Globus pallidus (tissue), 1 donor: ENCODE results near the gene MYO1F.
"Not testable (repeated sequence)": the region's sequence is repeated elsewhere in the genome, so short reads cannot be mapped to it uniquely, and the experiment has no call there.

Experiments used
- DNase-seq: peaks from one replicate; pipeline ENCODE4 v3.0.0-alpha.2; 2015; ENCODE audit warnings: low spot score

The MYO1F gene

DNA sequence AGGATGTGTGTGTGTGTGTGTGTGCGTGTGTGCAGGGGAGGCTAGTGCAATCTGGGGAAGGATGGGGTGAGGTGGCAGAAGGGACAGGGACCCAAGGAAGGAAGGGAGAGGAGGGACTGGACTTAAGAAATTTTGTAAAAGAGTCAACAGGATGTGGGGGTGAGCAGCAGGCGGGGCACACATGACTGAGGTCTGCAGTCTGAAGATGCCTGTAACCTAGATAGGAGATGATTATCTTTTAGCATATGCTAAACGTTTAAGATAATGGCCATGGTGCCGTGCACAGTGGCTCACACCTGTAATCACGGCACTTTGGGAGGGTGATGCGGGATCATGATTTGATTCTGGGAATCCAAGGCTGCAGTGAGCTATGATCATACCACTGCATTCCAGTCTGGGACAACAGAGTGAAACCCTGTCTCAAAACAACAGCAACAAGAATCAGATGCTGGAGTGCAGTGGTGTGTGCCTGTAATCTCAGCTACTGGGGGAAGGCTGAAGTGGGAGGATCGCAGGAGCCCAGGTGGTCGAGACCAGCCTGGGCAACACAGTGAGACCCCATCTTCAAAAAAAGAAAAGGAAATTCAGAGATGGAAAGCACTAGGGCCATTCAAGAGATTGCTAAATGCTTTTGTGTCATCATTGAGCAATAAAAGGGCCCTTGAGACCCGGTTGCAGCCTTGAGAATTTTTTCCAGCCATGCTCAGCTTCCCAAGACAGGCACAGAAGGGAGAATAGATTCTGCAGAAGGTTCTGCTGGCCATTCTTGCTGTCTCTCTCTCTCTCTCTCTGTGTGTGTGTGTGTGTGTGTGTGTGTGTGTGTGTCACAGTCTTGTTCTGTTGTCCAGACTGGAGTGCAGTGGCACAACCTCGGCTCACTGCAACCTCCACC lies 59.4 kb downstream of the MYO1F start:
- DNase-seq: no peak

GRCh38 chr19:8515317-8515716 lies 61.9 kb downstream of the MYO1F start:
- DNase-seq: no peak

GRCh38 chr19:8514505-8515009 lies 62.7 kb downstream of the MYO1F start:
- not testable (repeated sequence) for DNase-seq

- peak; percentile 91 for DNase-seq
Measured at GRCh38 chr19:8513687-8514504, 63.3 kb downstream of the MYO1F start, which contains the start of gene ZNF414. Gene ZNF414 (minus strand): TSS chr19:8514167. CDS start chr19:8514046, 121 bp downstream.

- DNase-seq: no peak
Measured at GRCh38 chr19:8513036-8513686, 64.1 kb downstream of the MYO1F start.

DNA sequence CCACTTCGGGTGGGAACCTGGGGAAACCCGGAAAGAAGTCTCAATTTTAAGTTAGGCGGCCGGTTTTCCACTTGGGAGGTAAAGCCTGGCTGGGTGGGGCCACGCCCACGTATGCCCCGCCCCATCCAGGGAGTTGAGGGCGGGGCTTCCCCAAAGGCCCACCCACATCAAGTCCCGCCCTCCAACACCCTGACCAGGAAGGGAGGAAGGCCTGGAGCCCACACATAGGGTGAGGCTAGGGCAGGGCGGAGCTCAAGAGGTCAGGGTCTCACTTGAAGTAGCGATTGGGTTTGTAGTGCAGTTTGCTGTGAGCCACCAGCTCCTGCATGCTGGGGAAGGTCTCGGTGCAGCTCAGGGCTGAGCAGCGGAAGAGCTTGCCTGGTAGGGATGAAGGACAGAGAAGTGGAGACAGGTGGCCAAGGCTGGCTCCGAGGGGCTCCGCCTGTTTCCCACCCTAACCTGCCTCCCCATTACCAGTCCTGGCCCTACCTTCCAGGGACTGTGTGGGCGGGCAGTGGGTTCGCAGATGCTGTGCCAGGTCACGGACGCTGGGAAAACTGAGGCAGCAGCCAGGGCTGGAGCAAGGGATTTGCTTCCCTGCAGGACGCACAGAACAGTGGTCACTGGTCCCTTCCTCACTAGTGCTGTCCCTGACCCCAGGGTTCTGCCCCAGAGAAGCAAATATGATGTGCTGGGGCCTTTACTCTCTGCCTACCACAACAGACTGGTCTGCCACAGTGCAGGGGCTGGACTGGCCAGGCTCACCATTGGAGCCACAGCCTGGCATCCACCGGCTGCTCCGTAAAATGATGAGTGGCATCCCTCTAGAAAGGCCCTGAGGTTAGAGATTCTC lies 64.9 kb downstream of the MYO1F start:
- DNase-seq: no peak

GRCh38 chr19:8511573-8512101 lies 65.6 kb downstream of the MYO1F start:
- DNase-seq: no peak

GRCh38 chr19:8510589-8511115 lies 66.6 kb downstream of the MYO1F start:
- no peak for DNase-seq

DNA sequence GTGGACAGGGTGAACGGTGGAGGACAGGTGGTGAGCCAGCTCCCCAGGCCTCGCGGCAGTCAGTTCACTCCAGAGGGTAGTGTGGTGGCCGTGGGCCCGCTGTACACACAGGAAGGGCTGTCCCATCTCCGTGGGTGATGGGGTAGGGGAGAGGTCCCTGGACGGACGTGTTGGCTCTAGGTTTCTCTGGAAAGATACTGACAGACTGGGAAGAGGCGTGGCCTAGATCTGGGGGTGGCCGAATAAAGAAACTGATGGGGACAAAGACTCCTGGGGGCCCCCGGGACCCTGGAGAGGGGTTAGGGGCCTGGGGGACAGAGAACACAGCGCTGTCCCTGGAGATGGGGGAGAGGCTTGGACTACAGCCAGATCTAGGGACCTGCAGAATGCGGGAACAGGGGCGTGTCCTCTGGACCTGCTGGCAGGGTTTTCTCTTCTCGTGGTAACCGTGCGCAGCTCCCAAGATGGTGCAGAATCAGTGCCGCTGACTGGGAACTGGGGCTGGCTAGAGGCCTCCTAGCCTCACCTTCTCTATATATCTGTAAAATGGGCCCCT lies 70.8 kb downstream of the MYO1F start:
- DNase-seq: no peak

- peak; percentile 76 for DNase-seq
Measured at GRCh38 chr19:8505680-8506401, 71.4 kb downstream of the MYO1F start.

DNA sequence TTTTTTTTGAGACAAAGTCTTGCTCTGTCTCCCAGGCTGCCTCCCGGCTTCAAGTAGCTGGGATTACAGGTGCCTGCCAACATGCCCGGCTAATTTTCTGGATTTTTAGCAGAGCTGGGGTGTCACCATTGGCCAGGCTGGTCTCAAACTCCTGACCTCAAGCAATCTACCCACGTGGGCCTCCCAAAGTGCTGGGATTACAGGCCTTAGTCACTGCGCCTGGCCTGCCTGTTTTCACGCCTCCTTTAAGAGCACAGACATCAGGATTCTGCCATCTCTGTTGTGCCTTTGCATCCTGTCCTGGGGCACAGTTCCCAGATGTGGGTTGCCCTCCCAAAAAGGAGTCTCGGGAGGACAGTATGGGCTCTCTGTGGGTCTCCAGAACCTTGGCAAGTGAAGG lies 72.3 kb downstream of the MYO1F start:
- no peak for DNase-seq

GRCh38 chr19:8504171-8504570 lies 73.1 kb downstream of the MYO1F start:
- DNase-seq: no peak

GRCh38 chr19:8503510-8503909 lies 73.7 kb downstream of the MYO1F start:
- no peak for DNase-seq

GRCh38 chr19:8501981-8502380 lies 75.3 kb downstream of the MYO1F start:
- DNase-seq: no peak

DNA sequence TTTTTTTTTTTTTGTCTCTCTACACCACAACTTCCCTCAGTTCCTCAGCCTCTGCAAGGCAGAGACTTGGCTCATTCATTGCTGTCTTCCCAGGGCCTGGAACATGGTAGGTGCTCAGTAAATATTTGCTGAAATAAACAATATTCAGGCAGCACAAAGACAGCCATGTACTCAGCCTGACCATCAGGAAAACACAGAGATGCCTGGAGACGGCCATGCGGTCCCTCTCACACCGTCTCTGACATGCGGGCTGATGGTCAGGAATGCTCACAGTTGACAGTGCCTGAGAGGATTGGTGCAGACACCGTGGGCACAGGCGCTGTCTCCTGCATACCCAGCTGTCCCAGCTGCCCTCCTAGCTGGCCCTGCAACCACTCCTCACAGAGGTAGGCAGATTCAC lies 75.7 kb downstream of the MYO1F start:
- DNase-seq: no peak

DNA sequence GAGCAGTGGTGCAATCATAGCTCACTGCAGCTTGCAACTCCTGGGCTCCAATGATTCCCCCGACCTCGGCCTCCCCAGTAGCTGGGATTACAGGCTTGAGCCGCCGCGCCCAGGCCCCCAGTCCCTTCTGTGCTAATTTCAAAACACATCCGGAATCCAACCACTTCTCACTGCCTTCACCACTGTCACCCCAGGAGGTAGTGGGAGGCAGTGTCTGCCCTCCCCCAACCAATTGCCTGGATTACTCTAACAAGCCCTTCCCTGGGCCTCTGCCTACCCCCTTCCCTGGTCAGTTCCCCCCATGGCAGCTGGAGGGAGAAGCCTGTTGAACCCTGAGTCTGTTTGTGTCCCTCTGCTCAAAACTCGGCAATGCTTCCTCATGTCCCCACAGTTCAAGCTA lies 77.1 kb downstream of the MYO1F start:
- peak; percentile 33 for DNase-seq

DNA sequence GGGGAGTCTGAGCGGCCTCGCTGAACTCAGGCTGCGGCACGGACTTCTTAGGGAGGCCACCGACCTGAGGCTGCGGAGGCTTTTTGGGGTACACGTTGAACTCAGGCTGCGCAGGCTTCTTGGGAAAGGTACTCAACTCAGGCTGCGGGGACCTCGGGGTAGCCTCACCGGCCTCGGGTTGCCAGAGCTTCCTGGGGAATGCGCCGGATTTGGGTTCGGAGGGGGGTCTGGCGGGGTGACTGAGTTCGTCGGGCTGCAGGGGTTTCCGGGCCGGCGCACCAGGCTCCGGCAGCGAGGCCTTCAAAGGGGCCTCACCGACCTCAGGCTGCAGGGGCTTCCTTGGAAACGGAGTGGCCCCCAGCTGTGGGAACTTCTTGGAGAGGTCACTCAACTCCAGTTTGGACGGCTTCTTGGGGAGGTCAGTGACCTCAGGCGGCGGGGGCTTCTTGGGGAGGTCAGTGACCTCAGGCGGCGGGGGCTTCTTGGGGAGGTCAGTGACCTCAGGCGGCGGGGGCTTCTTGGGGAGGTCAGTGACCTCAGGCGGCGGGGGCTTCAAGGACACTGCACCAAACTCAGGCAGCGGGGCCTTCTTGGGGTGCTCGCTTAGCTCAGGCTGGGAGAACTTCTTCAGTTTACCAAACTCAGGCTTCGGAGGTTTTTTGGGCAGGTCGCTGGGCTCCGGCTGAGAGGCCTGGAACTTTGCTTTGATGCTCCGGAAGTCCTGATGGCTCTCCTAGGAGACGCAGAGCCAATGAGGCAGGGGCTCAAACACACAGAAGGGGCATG lies 78.0 kb downstream of the MYO1F start:
- no peak for DNase-seq

DNA sequence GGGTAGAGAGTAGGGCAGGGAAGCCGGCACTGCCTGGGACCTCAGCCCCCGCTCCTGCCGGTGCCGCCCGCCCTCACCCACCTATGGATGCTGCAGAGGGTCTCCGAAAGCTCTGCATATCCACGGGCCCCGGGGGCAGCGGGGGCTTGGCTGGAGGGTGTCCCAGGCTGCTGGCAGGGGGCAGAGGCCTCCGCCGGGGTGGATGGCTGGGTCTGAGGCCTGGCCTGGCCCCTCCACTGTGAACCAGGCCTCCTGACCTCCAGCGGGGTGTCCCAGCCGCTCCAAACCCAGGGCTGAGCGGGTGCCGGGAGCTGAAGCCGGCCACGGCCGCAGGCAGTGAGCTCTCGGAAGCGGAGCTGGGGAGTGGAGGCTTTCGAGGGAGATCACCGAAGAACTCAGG lies 78.9 kb downstream of the MYO1F start:
- DNase-seq: no peak

- DNase-seq: no peak
Measured at GRCh38 chr19:8494158-8494557, 83.1 kb downstream of the MYO1F start.
